Measurements from ENCODE around the gene SAPCD2. TPM values are rescaled to one million over a fixed set of nuclear protein-coding genes. Genes with fewer than 3 reads are reported as not detected.

SAPCD2 gene
- total and polyA plus RNA-seq, 2 experiments from 2014 or later, result 13.4 to 60.3 TPM

DNA sequence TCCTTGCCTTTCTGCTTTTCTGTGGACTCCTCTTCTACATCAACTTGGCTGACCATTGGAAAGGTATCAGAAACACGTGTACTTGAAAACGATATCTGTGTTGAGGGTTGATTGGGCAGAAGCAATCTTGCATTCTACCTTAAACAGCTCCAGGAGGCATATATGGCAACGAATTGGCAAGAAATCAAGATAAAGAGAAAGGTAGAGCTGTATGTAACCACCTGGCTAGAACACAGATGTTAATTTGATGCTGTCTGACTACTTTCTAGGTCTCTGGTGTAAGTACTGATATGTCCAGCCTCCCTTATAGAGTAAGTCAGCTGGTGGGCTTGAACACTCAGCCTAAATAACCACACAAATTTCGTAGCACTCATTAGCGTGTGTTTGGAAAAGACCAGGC is 17.8 kb upstream of the SAPCD2 start:
- H3K4me3 ChIP-seq, result peak overlapping the region; percentile 93
- H3K27ac ChIP-seq (ENCODE audit: low read depth), result no peak overlapping the region

DNA sequence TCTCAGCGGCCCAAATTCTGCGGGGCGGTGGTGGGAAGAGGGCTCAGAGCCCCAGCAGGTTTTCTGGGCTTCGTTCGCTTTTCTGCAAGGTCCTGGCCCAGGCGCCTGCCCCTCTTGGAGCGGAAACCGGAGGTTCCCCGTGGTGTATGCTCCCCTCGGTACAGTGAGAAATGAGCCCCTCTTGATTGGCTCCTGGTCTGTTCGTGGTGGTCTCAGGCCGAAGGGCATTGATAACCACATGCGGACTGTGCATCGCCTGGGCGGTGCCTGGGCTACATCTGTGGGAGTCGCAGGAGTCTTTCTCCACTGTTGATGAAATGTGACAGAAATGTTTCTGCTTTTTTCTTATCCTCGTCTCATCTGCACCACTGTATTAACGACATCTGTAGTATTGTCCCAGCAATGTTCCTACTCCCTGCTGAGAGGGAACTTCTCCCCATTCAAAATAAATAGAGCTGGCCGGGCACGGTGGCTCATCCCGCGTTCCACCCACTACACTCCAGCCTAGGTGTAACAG is 17.1 kb upstream of the SAPCD2 start:
- Histone ChIP-seq H3K36me3 (ENCODE audit: insufficient read depth) (no peaks in the 10 kb centered on the region; the same call in 1 of the 2 replicates), H3K27ac (ENCODE audit: low read depth) (no peak overlapping the region), H3F3A (replicated peaks; ENCODE audit: low read depth) (peaks cover 20% of the 10 kb centered on the region), H4K20me1 (replicated peaks; ENCODE audit: insufficient read depth) (no peaks in the 10 kb centered on the region; the same call in 1 of the 2 replicates), H3K4me2 (peak overlapping the region; percentile 98), H3K4me1 (ENCODE audit: insufficient read depth) (peaks cover 9% of the 10 kb centered on the region), H2AFZ (peak overlapping the region; percentile 97; the same call in 1 of the 2 replicates), H3K79me2 (replicated peaks; ENCODE audit: insufficient read depth) (no peaks in the 10 kb centered on the region; the same call in 1 of the 2 replicates), H3K27me3 (ENCODE audit: insufficient read depth) (peaks cover 5% of the 10 kb centered on the region; the same call in 1 of the 2 replicates), H3K9me2 (ENCODE audit: insufficient read depth) (no peaks in the 10 kb centered on the region), H3K4me3 (peak overlapping the region; percentile 93)
- H3K9me3 Mint-ChIP-seq, result peaks cover 4% of the 10 kb centered on the region; the same call in 1 of the 3 replicates
- DNase-seq (ENCODE audit: low spot score) (peak; percentile 43), ATAC-seq (peak; percentile 6)
- peak overlapping the region; percentile 92 for H3K4me3 Mint-ChIP-seq
- peaks cover 15% of the 10 kb centered on the region for H3K4me1 Mint-ChIP-seq
- H3K36me3 Mint-ChIP-seq (ENCODE audit: low read depth), result peaks cover 12% of the 10 kb centered on the region; the same call in 2 of the 3 replicates
- H3K27me3 Mint-ChIP-seq (ENCODE audit: insufficient read depth, low read depth, poor library complexity), result peaks cover 21% of the 10 kb centered on the region
- H3K27ac Mint-ChIP-seq, result no peak overlapping the region; the same call in 1 of the 2 replicates
- TF ChIP-seq, protein P1, sequence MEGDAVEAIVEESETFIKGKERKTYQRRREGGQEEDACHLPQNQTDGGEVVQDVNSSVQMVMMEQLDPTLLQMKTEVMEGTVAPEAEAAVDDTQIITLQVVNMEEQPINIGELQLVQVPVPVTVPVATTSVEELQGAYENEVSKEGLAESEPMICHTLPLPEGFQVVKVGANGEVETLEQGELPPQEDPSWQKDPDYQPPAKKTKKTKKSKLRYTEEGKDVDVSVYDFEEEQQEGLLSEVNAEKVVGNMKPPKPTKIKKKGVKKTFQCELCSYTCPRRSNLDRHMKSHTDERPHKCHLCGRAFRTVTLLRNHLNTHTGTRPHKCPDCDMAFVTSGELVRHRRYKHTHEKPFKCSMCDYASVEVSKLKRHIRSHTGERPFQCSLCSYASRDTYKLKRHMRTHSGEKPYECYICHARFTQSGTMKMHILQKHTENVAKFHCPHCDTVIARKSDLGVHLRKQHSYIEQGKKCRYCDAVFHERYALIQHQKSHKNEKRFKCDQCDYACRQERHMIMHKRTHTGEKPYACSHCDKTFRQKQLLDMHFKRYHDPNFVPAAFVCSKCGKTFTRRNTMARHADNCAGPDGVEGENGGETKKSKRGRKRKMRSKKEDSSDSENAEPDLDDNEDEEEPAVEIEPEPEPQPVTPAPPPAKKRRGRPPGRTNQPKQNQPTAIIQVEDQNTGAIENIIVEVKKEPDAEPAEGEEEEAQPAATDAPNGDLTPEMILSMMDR (conservative IDR thresholded peaks at IDR 0.05; ENCODE audit: low read depth in 2 of 2), result no peak
- no peak for TF ChIP-seq EZH2 (IDR thresholded peaks at IDR 0.05; ENCODE audit: low read depth, unreplicated experiment)
- TF ChIP-seq JUNB (IDR thresholded peaks at IDR 0.05; ENCODE audit: unreplicated experiment), result no peak
- TF ChIP-seq, protein P2, sequence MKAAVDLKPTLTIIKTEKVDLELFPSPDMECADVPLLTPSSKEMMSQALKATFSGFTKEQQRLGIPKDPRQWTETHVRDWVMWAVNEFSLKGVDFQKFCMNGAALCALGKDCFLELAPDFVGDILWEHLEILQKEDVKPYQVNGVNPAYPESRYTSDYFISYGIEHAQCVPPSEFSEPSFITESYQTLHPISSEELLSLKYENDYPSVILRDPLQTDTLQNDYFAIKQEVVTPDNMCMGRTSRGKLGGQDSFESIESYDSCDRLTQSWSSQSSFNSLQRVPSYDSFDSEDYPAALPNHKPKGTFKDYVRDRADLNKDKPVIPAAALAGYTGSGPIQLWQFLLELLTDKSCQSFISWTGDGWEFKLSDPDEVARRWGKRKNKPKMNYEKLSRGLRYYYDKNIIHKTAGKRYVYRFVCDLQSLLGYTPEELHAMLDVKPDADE (IDR thresholded peaks at IDR 0.05), result no peak
- no peak for TF ChIP-seq EZH2phosphoT487 (IDR thresholded peaks at IDR 0.05; ENCODE audit: unreplicated experiment)
- no peak for TF ChIP-seq CREB1 (CRISPR knock-in tag; IDR thresholded peaks at IDR 0.05; ENCODE audit: low read depth)
- no peak for TF ChIP-seq ZNF331 (CRISPR knock-in tag; IDR thresholded peaks at IDR 0.05; ENCODE audit: low read depth)
- TF ChIP-seq ZNF114 (CRISPR knock-in tag; IDR thresholded peaks at IDR 0.05), result no peak
- no peak for TF ChIP-seq STAT1 (IDR thresholded peaks at IDR 0.05; ENCODE audit: unreplicated experiment)

More for the DNA sequence above, 17.8 kb upstream of the SAPCD2 start:
- Histone ChIP-seq H3K4me1 (ENCODE audit: insufficient read depth) (peaks cover 9% of the 10 kb centered on the region), H3K27me3 (ENCODE audit: insufficient read depth) (peaks cover 5% of the 10 kb centered on the region; the same call in 1 of the 2 replicates), H3K4me2 (peak overlapping the region; percentile 98), H3K79me2 (replicated peaks; ENCODE audit: insufficient read depth) (no peaks in the 10 kb centered on the region; the same call in 1 of the 2 replicates), H4K20me1 (replicated peaks; ENCODE audit: insufficient read depth) (no peaks in the 10 kb centered on the region; the same call in 1 of the 2 replicates), H3K36me3 (ENCODE audit: insufficient read depth) (no peaks in the 10 kb centered on the region; the same call in 1 of the 2 replicates), H2AFZ (no peak overlapping the region), H3F3A (replicated peaks; ENCODE audit: low read depth) (peaks cover 20% of the 10 kb centered on the region), H3K9me2 (ENCODE audit: insufficient read depth) (no peaks in the 10 kb centered on the region)
- H3K4me1 Mint-ChIP-seq, result peaks cover 15% of the 10 kb centered on the region
- peaks cover 17% of the 10 kb centered on the region; the same call in 2 of the 3 replicates for H3K36me3 Mint-ChIP-seq (ENCODE audit: low read depth)
- H3K27me3 Mint-ChIP-seq (ENCODE audit: insufficient read depth, low read depth, poor library complexity), result peaks cover 22% of the 10 kb centered on the region
- H3K9me3 Mint-ChIP-seq, result peaks cover 4% of the 10 kb centered on the region; the same call in 1 of the 3 replicates
- H3K27ac Mint-ChIP-seq, result no peak overlapping the region
- ATAC-seq (no peak), DNase-seq (ENCODE audit: low spot score) (no peak)
- TF ChIP-seq, protein P2 (IDR thresholded peaks at IDR 0.05), result no peak
- TF ChIP-seq EZH2 (IDR thresholded peaks at IDR 0.05; ENCODE audit: low read depth, unreplicated experiment), result no peak
- TF ChIP-seq, protein P1 (conservative IDR thresholded peaks at IDR 0.05; ENCODE audit: low read depth in 2 of 2), result no peak
- TF ChIP-seq STAT1 (IDR thresholded peaks at IDR 0.05; ENCODE audit: unreplicated experiment), result no peak
- peak overlapping the region; percentile 92 for H3K4me3 Mint-ChIP-seq
